Measurements from ENCODE around the gene EPHA7. TPM values are rescaled to one million over a fixed set of nuclear protein-coding genes. Genes with fewer than 3 reads are reported as not detected.

The EPHA7 gene
- total RNA-seq, 1 donor from 2014 or later, result 4.6 TPM

DNA sequence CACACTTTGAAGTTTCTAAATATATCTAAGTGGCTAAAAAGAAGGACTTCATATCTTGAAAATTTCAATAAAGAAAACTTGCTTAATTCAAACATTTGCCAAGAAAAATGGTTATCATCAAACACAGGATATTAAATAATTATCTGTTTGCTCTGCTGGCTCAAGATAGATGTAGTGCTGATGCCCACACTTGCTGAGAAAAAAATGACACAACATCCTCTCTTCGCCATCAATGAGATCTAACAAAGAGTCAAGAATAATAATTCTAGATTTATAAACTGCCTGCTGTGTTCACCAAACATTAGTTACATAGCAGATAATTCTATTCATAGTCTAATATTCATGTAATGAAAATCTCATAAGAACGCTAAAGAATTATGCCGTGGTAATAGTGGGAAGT, 93.6 kb downstream of the EPHA7 start:
- no peak for DNase-seq (ENCODE audit: low spot score)

DNA sequence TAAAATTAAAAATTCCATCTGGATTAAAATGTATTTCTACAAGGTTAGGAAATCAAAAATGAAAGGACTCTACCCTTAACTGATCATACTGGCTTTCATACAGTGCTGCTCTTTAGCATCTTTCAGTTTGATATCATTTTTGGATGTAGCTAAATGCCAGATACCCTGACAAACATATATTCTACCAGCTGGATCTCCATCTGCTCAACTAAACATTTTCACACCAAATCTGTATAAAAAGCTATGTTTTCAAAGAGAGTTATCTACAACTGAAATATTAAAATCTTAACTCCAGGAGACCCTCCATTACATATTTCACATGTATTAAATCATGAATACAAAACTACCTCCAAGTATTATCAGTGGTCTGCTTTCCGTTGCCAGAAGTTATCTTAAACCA, 95.7 kb downstream of the EPHA7 start:
- DNase-seq (ENCODE audit: low spot score), result no peak

DNA sequence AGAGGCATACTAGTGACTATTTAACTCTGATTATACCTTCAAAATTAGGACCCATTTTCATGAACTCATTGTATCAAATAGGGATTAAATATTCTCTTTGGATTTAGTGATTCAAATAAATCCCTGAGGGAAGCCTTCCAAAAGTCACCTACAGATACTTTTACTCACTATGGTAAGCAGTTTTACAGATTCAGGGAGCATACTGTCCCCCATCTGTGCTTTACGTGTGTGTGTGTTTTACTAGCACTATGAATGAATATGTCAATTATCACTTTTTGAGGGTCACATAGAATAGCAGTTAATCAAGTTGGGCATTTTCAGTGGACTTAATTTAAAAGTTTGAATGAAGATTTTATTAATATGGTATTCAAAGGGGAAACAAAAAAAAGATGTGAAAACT, 96.7 kb downstream of the EPHA7 start:
- no peak for DNase-seq (ENCODE audit: low spot score)

DNA sequence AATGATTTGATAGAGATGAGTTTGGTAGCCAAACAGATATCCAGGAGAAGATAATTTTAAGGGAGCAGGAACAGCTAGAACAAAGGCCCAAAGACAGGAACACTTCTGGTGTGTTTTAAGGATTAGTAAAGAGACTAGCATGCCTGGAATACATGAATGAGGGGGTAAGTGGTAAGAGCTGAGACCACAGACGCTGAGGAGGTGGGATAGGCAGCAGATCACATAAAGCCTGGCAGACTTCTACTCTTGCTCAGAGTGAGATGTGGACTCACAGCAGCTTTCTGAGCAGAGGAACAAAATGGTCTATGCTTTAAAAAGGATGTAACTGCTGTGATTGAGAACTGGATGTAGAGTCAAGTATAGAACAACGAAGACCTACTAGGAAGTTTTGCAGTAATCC, 100.1 kb downstream of the EPHA7 start:
- no peak for DNase-seq (ENCODE audit: low spot score)

DNA sequence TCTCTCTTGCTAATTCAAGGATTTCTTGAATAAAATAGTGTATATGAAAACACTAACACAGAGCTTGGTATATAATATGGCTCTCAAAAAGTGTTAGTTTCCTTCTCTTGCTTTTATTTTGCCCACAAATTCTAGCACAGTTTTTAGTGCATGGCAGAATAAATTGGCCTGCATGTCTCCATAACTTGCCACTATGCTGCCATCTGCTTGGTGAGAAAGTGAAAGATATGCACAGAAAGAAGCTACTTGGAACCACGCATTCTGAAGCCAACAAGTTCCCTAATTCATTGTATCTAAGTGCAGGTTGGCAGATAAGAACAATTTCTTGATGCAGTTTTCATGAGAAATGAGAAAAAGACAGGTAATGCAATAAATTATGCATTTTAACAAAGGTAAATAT, 101.2 kb downstream of the EPHA7 start:
- no peak for DNase-seq (ENCODE audit: low spot score)

DNA sequence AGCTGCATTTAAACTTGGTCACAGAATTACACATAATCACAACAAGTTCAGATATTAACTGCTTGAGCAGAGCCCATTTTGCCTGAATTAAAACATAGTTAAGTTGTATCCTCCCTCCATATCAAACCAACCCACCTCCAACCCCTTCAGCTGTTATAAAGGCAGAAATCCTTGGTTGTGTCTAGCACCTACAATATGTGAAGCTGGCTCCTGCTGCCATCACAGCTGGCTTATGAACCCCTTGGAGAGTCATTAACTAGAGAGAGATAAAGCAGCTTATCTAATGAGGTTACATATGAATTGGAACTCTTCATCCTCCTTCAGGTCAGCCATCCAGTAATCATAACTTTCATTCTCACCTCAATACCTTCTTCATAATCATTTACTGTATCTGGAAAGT, 101.8 kb downstream of the EPHA7 start:
- DNase-seq (ENCODE audit: low spot score), result no peak

DNA sequence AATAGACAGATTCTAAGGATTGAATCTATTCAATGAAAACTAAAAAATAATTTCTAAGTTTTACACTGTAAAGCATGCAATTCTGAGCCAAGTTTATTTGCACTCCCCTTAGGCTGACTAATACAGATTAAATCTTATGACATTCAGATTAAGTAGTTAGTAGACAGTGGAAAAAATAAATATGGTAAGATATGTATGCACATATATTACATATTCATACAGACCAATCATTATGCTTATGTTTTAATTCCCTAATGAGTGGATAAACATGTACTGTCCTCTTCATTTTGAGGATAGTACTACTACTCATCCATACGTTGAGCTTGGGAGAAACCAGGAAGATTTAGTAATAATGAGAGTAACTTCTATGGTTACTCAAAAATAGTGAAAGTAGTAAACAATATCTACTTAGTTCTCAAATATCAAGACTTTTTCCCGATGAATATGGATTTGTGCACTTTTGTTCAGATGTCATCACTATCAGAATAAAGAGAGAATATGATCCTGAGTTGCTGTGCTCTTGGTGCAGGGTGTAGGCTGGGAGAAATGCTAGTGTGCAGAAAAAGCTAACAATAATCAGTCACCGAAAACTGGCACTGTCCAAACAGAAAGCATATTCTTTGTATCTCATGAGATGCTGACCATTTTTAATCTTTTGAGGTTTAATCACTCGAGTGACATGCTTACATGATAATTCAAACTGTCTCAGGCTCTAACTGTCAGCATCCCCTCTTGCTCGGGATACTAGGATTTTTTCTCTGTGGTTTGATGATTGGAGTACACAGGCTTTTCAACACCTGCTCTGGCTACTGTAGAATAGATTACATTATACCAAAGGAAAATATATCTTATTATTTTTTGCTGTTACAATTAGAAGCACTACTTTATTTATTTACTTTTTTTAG, 111.6 kb downstream of the EPHA7 start:
- no peak for DNase-seq (ENCODE audit: low spot score)

DNA sequence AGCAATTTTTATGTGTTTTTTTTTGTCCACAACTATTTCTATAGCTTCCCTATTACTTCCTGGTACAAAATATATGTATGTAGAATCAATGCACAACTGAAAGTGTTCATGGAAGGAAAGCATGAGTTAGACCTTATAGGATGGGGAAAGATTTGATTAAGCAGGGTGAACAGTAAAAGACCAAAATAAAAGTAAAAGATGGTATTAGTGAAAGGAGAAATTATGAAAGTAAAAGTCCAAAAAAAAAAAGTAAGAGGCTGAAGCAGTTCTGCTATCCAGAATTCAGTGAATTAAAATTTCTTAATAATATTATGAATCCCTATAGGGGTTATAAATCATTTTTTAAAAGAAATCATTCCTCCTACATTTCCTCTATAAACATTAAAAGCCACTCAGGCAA, 114.3 kb downstream of the EPHA7 start:
- no peak for DNase-seq (ENCODE audit: low spot score)

DNA sequence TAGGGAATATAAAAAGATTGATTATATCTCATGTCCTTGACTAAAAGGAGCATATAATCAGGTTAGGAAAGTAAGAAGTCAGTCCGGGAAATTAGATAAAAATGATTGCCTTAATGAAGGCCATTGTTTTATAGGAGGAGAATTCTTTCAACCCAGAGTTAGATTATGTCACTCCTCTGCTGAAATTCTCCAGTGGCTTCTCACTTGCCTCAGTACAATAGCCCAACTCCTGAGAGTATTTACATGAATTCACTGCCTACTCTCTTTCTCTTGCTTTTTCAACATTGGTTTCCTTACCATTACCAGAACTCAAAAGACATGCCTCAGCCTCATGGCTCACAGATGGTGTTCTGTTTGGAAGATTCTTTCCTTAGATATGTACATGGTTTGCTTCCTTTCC, 114.9 kb downstream of the EPHA7 start:
- no peak for DNase-seq (ENCODE audit: low spot score)

DNA sequence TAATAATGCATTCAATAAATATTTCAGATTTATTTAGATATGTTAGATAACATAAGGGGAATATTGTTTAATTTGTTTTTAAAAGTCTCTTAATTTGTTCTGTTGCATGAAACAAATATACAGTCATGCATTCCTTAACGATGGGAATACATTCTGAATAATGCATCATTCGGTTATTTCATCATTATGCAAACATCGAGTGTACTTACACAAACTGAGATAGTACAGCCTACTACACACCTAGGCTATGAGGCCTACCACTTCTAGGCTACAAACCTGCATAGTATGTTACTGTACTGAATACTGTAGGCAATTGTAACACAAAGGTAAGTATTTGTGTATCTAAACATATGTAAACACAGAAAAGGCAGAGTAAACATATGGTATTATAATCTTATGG, 118.7 kb downstream of the EPHA7 start:
- no peak for DNase-seq (ENCODE audit: low spot score)

DNA sequence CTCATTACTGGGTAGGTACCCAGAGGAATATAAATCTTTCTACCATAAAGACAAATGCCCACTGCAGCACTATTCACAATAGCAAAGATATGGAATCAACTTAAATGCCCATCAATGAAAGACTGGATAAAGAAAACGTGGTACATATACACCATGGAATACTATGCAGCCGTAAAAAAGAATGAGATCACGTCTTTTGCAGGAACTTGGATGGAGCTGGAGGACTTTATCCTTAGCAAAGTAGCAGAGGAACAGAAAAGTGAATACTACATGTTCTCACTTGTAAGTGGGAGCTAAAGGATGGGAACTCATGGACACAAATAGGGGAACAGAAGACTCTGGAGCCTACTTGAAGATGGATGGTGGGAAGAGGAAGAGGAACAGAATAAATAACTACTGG, 119.7 kb downstream of the EPHA7 start:
- no peak for DNase-seq (ENCODE audit: low spot score)

DNA sequence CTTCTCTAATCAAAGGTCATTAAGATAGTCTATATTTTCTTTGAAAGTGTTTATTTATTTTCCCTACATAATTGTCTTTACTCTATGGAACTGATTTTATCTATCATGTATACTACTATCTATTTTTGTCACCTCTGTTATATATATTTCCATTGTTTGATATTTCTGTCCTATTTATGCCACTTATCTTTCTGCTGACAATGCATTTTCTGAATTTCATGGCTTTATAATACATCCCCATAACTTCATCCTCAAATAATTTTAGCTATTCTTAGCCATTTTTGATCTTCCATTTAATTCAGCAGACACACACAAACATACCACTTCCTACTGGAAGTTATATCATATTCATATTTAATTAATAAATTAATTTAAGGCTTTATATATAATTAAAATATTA, 123.7 kb downstream of the EPHA7 start:
- DNase-seq (ENCODE audit: low spot score), result no peak

DNA sequence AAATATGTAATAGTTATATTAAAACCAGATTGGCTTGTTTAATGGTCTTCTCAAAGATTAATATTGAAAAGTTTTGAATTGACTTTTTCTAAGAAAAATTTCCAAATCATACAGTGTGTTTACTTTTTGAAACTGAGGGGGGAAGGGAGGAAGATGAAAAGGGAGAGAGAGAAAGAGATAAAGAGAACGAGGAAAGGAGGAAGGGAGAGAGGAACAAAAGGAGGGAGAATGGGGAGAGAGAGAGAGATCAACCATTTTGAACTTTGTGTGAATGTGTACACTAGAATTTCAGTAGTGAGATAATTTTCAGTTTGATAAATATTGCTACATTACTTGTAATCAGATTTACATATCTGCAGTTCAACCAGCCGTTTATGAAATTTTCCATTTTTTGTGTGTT, 124.5 kb downstream of the EPHA7 start:
- no peak for DNase-seq (ENCODE audit: low spot score)

DNA sequence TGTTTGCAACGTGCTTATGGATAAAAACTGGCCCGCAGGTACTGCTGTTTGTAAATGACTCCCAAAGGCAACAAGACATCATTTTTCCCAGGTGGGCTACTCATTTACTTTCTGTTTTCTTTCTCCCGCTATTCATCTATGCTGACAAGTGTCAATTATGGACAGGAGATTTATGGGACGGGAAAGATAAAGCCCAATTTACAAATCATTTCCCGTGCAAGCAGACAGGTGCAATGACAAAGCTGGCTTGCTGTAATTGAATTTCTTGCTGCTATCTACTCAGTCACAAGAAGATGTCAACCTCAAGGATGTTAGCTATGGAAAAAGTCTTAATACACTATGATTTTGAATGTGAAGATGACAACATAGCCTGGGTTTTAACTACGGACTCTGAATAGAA, 125.5 kb downstream of the EPHA7 start:
- no peak for DNase-seq (ENCODE audit: low spot score)

DNA sequence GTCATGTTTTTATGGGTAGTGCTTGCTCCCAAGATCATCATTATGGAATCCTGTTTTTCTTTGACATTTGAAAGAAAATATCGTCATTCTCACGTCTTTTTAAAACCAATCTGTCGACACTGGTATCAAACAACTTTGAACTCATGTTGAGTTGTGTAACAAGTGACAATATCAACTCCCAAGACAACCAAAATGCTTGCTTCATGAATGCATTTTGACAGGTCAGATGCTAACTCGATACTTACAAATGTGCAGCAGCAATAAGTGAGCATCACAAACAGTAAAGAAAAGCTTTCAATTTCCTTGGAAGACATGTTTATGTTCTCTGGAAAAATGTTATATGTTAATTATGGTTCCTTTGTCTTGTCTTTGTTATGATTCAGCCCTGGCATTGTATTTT, 125.9 kb downstream of the EPHA7 start:
- DNase-seq (ENCODE audit: low spot score), result no peak

DNA sequence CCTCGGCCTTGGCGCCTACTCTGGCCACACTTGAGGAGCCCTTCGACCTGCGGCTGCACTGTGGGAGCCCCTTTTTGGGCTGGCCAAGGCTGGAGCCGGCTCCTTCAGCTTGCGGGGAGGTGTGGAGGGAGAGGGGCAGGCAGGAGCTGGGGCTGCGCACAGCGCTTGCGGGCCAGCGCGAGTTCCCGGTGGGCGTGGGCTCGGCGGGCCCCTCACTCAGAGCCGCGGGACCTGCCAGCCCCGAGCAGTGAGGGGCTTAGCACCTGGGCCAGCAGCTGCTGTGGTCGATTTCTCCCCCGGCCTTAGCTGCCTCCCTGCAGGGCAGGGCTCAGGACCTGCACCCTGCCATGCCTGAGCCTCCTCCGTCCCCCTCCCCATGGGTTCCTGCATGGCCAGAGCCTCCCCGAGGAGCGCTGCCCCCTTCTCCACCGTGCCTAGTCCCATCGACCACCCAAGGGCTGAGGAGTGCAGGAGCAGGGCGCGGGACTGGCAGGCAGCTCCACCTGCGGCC, 136.8 kb downstream of the EPHA7 start:
- DNase-seq (ENCODE audit: low spot score), result peak; percentile 34

DNA sequence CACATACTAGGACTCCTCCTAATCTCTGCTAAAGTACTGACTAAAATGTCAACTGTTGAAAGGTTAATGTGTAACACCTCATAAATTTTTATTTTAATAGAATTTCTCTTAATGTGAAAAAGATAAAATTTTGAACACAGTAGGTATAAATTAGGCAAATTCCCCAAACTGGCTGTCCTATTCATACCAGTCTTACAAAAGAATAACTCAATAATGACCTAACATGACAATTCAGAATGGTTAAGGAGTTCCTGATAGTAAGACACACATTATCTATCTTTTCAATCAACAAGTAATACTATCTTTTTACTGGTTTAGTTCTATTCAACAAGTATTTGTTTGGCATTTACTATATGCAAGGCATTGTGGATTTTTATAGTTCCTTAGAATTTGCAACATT, 141.1 kb downstream of the EPHA7 start:
- DNase-seq (ENCODE audit: low spot score), result no peak

DNA sequence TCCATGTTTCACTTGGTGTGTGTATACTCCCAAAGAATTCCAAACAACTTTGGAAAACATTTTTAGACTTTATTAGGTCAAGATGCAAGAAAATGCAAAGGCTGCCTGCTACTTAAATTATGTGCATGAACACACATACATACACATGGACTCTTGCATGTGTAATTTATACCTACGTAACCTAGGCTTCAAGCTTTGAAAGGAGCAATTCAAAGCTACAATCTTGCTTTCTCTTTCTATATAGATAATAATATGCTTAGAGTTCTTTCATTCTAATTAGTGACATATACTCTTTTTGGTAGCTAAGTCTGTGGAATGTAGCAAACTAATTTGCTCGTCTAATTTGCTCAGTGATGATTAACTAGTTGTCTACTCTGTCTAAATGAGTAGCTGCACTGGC, 146.5 kb downstream of the EPHA7 start:
- DNase-seq (ENCODE audit: low spot score), result no peak

DNA sequence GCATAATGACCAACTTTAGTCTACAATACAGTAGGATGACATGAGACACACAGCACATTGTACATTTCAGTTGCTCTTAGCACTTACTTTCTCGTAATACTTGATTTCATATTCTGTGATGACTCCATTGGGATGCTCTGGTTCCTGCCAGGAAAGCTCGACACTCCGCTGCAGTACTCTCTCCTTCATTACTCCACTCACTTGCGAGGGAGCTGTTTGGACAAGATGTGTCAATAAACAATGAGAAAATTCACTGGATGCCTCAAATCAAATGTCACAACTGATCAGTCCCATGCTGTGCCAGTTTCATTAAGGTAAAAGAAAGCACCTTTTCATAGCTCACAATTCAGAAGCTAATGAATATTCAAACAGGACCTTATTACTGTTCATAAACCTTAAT, 147.1 kb downstream of the EPHA7 start:
- DNase-seq (ENCODE audit: low spot score), result no peak

DNA sequence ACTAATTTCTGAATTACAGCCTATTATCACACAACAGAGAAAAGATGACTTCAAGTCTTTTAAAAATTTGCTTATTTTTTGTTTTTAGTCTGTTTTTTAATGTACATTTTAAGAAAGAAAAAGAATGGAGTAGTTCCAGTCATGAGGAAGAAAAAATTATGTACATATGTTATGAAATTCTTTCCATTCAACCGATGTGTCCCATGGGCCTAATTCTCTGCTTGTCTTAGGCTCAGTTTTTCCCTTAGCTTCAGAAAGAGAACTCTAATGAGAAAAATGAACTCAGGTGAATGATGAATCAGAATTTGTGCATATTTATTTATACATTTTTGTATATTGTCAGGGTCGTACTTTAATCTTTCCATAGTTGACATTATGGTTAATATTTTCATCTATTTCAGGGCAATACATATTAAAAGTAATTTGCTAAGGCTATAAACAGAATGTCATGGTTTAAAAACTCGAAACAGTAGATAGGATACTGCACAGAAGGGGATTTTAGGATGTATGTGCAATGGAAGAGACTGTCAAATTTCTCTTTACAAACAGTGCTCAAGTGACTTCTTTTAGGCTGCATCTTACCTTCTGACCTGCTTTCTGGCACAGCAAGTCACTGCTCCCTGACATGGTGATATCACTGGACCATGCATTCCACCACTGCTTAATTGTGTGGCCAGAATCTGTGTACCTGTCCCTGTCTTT, 153.1 kb downstream of the EPHA7 start:
- no peak for DNase-seq (ENCODE audit: low spot score)

DNA sequence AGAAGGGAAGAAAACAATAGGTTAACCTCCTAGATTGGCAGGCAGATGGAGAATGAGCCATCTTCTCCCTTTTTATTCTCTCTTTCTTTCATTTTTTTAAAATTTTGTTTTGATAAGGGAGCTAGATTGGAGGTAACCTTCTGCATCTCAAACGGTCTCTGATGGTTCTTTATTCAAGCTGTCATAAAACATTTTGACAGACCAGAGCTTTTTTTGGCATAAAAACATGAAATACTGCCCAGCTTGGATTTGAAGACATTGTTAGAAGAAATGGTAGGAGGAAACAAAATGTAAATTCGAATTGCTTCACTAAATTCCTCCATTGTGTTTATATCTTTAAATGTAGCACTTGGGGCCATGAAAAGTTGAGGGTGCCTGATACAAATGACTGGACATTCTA, 158.5 kb downstream of the EPHA7 start:
- no peak for DNase-seq (ENCODE audit: low spot score)

DNA sequence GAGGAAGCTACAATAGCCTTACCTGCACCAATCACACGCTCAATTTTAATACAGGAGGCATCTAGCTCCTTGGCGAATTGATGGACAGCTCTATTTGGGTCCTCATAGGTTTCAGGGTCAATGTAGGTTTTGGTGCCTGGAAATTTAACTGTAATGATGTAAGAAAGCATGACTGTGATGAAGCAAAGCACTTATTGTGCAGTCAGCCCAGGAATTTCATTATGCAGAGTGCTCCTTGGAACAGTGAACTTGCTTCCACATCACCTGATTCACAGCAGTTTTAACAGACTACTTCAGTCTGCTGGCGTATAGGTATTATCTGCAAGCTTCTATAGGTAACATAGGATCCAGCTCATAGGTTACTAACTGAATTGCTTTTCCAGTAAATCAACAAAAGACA, 160.0 kb downstream of the EPHA7 start:
- DNase-seq (ENCODE audit: low spot score), result no peak

DNA sequence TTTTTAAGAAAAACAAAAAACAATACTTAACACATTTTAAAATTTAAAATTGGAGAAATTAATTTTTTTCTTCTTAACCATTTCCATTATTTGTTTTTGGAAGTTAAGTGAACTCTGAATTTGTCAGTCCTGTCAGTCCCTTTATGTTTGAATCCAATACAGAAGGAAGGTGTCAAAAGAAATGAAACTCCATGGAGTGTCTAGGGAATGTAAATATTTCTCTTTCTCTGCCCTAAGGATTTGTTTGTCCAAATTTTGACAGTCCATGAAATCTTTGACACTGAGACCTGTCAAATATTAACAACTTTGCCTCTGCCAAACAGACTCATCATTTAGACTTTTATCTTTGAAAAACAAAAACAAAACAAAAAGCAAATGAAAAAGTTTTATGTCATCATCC, 166.4 kb downstream of the EPHA7 start:
- no peak for DNase-seq (ENCODE audit: low spot score)

Data from ureter (tissue), 1 donor.